Cardiac ventricle fibroblast (primary cell): Measurements from ENCODE around the gene NOTCH2. TPM values are rescaled to one million over a fixed set of nuclear protein-coding genes. Genes with fewer than 3 reads are reported as not detected.

Experiments used
- total RNA-seq: library from RNA; depleted of rRNA; stranded (reverse); fragments of >200 nt; gene quantifications from 2 replicates; pipeline ENCODE4 v1.2.3, GENCODE V29; 2015

Gene NOTCH2
- total RNA-seq, result 67.0 and 68.6 TPM in 2 replicates

DNA sequence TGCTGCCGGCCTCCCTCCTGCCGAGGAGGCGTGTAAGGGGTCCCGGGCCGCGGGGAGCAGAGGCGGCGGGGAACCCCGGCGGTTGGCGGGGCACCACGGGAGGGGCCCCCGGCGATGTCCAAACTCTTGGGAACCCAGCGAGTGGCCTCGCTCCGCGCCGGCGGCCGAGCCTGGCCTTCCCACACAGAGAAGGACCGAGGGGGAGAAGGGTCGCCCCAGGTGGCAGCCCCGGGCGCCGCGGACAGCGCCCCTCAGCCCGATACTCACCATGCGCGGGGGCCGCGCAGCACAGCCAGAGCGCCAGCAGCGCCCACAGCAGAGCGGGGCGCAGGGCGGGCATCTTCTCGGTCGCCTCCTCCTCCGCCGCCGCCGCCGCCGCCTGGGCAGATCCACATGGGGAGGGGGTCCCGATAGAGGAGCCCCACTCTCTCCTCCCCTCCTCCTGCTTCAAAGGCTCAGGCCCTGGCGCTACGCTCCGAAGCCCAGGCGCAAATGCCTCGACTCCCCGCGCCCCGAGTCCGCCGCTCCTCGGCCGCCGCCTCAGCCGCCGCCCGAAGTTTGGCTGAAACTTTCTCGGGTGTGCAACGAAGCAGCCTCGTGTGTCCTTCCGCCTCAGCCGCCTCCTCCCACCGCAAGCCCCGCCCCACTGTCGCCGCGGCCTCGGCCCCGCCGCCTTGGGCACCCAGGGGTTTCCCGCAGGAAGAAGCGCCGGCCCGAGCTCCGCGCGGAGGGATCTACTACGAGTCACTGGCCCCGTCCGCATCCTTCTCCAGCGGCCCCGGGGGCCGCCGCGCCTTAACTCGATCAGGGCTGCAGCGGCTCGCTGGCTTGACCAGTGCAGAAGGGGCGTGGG, at the start of gene NOTCH2:
Gene NOTCH2 (minus strand): TSS at position 596 of the 853 bp plus-strand sequence. CDS start 256 bp downstream, at position 340.

DNA sequence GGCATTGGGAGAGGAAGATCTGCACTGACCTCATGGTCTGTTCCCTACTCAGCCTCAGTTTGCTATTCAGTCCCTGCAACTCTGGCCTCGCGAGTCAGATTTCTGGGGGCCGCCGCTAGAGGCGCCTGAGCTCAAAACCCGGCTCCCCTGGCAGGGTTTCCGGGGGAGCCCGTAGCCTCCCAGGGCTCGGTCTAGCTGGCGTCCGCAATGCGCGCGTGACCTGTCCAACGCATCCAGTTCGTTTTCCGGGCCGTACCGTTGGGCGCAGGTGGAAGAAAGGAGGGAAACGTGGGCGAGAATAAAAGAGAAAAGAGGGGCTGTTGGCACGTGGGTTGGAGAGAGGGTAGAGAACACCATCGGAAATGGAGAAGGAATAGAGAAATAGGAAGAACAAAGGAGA, 173.2 kb downstream of the NOTCH2 start, which contains the start of gene ADAM30:
Gene ADAM30 (minus strand): TSS at position 213 of the 400 bp plus-strand sequence. CDS start 179 bp downstream, at position 34.

Other genes starting within 250 kb of the NOTCH2 start
- not detected in 2 replicates for gene ADAM30, start 173.1 kb downstream of the NOTCH2 start, total RNA-seq
- gene SEC22B, start 106.9 kb upstream of the NOTCH2 start, total RNA-seq, result 32.6 and 40.6 TPM in 2 replicates